Measurements from ENCODE around the gene CNTNAP2.
"Not testable (repeated sequence)": the region's sequence is repeated elsewhere in the genome, so short reads cannot be mapped to it uniquely, and the experiment has no call there.

The CNTNAP2 gene

DNA sequence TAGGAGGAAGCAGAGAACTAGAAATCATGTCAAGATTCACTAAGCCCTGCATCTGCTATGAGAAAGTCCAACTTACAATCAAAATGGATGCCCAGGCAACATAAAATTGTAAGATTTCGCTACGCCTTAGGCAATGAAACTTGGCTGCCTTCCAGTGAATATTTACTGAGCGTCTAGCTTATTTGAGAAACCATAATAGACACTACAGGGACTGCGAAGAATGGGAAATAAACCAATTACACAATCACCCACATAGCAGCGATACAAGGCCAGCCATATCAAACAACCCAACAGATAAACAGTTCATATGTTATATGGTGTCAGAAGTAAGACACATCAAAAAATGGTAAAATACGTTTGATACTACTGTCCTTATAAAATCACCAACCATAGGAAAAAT, 1928.9 kb downstream of the CNTNAP2 start:
- no peak for TF ChIP-seq ZFX (IDR thresholded peaks at IDR 0.05)
- TF ChIP-seq CTCF (conservative IDR thresholded peaks at IDR 0.05): no peak
- H3K27ac ChIP-seq: no peak overlapping the region

- H3K27ac ChIP-seq: no peak overlapping the region
- TF ChIP-seq CTCF (conservative IDR thresholded peaks at IDR 0.05) (no peak), ZFX (IDR thresholded peaks at IDR 0.05) (no peak)
Measured at GRCh38 chr7:148049068-148049467, 1932.5 kb downstream of the CNTNAP2 start.

DNA sequence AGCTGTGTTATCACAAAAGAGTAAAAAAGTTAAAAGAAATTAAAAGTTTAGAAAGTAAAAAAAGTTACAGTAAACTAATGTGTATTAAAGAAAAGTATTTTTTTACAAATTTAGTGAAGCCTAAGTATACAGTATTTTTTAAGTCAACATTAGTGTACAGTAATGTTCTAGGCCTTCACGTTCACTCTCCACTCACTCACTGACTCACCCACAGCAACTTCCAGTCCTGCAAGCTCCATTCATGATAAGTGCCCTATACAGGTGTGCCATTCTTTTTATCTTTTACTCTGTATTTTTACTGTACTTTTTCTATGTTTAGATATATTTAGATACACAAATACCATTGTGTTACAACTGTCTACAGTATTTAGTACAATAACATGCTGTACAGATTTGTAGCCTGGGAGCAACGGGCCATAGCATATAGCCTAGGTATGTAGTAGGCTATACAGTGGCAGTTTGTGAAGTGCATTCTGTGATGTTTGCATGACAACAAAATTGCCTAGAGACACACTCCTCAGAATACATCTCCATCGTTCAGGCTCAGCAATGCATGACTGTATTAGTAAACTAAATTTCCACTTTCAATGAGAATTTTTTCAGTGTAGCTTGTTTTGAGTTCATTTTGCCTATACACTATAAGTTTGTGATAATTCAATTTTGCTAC, 1934.0 kb downstream of the CNTNAP2 start:
- H3K27ac ChIP-seq: no peak overlapping the region
- TF ChIP-seq CTCF (conservative IDR thresholded peaks at IDR 0.05) (no peak), ZFX (IDR thresholded peaks at IDR 0.05) (no peak)

DNA sequence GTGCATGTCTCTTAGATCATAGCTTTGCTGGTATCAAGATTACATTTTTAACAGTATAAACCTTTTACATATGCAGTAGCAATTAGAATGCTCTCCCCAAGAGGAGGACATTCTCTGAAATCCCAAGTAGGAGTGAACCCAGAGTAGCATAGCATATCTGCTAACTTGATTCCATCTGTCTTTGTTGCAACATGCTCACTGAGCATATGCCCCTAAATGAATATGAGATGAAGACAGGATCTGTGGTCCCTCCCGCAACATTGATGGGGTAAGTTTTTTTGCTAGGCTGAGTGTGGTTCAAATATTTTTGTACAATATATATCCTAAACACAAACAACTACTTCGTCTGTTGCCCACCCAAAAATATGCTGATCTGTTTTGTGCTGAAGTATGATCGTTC, 1939.8 kb downstream of the CNTNAP2 start:
- TF ChIP-seq ZFX (IDR thresholded peaks at IDR 0.05) (no peak), CTCF (conservative IDR thresholded peaks at IDR 0.05) (no peak)
- no peak overlapping the region for H3K27ac ChIP-seq

- no peak for TF ChIP-seq CTCF (conservative IDR thresholded peaks at IDR 0.05)
- TF ChIP-seq ZFX (IDR thresholded peaks at IDR 0.05): no peak
- no peak overlapping the region for H3K27ac ChIP-seq
Measured at GRCh38 chr7:148058092-148058491, 1941.5 kb downstream of the CNTNAP2 start.

GRCh38 chr7:148058753-148059152, 1942.2 kb downstream of the CNTNAP2 start:
- no peak overlapping the region for H3K27ac ChIP-seq
- TF ChIP-seq ZFX (IDR thresholded peaks at IDR 0.05): no peak

DNA sequence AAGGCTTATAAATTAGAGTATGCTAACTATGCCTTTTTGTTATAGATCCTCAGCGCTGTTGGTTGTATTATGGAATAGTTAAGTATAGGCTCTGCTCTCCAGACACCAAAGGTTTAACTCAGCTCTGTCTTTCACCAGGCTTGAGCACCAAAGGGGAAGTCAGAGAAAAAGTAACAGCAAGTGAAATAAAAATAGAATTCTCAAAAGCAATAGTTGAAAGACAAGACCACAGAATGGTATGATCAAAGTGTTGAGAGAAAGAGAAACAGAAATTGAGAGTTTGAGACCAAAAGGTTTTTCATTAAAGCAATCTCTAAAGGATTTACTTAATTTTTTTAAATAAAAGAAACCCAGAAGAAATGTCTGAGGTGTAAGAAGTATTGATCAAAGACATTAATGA, 1944.1 kb downstream of the CNTNAP2 start:
- TF ChIP-seq ZFX (IDR thresholded peaks at IDR 0.05) (no peak), CTCF (conservative IDR thresholded peaks at IDR 0.05) (no peak)
- no peak overlapping the region for H3K27ac ChIP-seq

DNA sequence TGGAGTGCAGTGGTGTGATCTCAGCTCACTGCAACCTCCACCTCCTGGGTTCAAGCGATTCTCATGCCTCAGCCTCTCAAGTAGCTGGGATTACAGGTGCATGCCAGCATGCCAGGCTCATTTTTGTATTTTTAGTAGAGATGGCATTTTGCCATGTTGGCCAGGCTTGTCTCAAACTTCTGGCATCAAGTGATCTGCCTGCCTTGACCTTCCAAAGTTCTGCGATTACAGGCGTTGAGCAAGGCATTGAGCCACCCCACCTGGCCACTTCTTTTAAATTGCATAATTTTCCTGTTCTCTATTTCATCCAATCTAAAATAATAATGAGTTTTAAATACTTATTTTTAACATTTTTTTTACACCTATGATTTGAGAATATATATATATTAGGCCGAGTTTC, 1961.5 kb downstream of the CNTNAP2 start:
- not testable (repeated sequence) for H3K27ac ChIP-seq

Data from C4-2B (cell line).